HCT116 (cell line): ENCODE data around the gene TAF10. TPM values are rescaled to one million over a fixed set of nuclear protein-coding genes. Genes with fewer than 3 reads are reported as not detected.
A peak's percentile ranks its signal among the peaks of the same experiment; 100 is the strongest.

Source experiments
- ATAC-seq: fragments of 200-7000 bp; cut with Tn5 transposase; 2 replicates; pipeline ENCODE4 v1.9.1; 2020; ENCODE audit warnings: mild to moderate bottlenecking, moderate library complexity
- BruUV-seq: library from RNA; stranded (reverse); fragments of 400-500 nt; replicated peaks from 2 replicates; lab custom pipeline; 2021; lab: Mats Ljungman, UMichigan
- CTCF ChIA-PET: fragments of 300-600 bp; sonication (Branson Sonifier 250); formaldehyde crosslinking; loops from one replicate; lab custom pipeline; 2021; ENCODE audit warnings: antibody characterized with exemption; lab: Charles Lee
- POLR2A ChIA-PET: fragments of 300-600, 350-600 bp; sonication (Branson Sonifier 250); formaldehyde crosslinking; loops from one replicate; lab custom pipeline; 2021; ENCODE audit warnings: antibody characterized with exemption; lab: Charles Lee
- RAD21 ChIA-PET, 2 experiments: fragments of 300-600 bp; sonication (Branson Sonifier 250); formaldehyde crosslinking; loops; one replicate each; lab custom pipeline; 2023; ENCODE audit warnings: low total read pairs in 2 of 2; ENCODE audit not compliant: uncharacterized antibody in 2 of 2, unreplicated experiment in 2 of 2, low non-redundant PET in 1 of 2; lab: Charles Lee
- DNase-seq: peaks from one replicate; pipeline ENCODE4 v3.0.0-alpha.2; 2010; ENCODE audit warnings: low read depth, low spot score
- H2AFZ ChIP-seq: fragments of 200-600 bp; shearing (Covaris generic), sonication (generic); 2 replicates; pipeline ENCODE4 v1.6.1; 2017; ENCODE audit warnings: low read depth, mixed run types, mixed read lengths, antibody characterized with exemption, low read length; ENCODE audit not compliant: poor library complexity, severe bottlenecking
- H3K27ac ChIP-seq: 2 replicates; pipeline ENCODE4 v1.5.1; 2012; ENCODE audit warnings: low read depth, low read length
- H3K27me3 ChIP-seq: fragments of 200-600 bp; sonication (generic); 2 replicates; pipeline ENCODE4 v1.6.1; 2016; ENCODE audit warnings: mixed run types, low read length, mixed read lengths; ENCODE audit not compliant: insufficient read depth
- H3K36me3 ChIP-seq, 2 experiments: fragments of 200-500 bp in 1 of 2; fragments of 200-600 bp in 1 of 2; sonication (Bioruptor generic) in 1 of 2; sonication (generic) in 1 of 2; 2 replicates each; pipeline versions ENCODE4 v1.5.1 to v1.6.1; 2014 to 2016; ENCODE audit warnings: low read length in 2 of 2, inconsistent platforms in 1 of 2, mixed read lengths in 1 of 2, mixed run types in 1 of 2; ENCODE audit not compliant: insufficient read depth in 2 of 2, control insufficient read depth in 1 of 2
- H3K4me1 ChIP-seq, 2 experiments: fragments of 200-600 bp in 1 of 2; sonication (generic) in 1 of 2; 2 replicates each; pipeline versions ENCODE4 v1.5.1 to v1.6.1; 2012 to 2017; ENCODE audit warnings: low read length in 2 of 2, inconsistent platforms in 1 of 2, mild to moderate bottlenecking in 1 of 2, mixed read lengths in 1 of 2, mixed run types in 1 of 2, moderate library complexity in 1 of 2; ENCODE audit not compliant: insufficient read depth in 2 of 2, control insufficient read depth in 1 of 2
- H3K4me2 ChIP-seq: fragments of 200-600 bp; sonication (generic); 2 replicates; pipeline ENCODE4 v1.6.1; 2017; ENCODE audit warnings: mixed run types, low read length, mixed read lengths
- H3K4me3 ChIP-seq, 2 experiments: fragments of 200-600 bp in 1 of 2; sonication (generic) in 1 of 2; replicated peaks in 1 of 2; 2 replicates each; pipeline ENCODE4 v1.5.1; 2011 to 2016; ENCODE audit warnings: low read length in 2 of 2, control low read depth in 1 of 2, low read depth in 1 of 2, mild to moderate bottlenecking in 1 of 2, mixed read lengths in 1 of 2, mixed run types in 1 of 2
- H3K79me2 ChIP-seq: fragments of 200-600 bp; sonication (generic); 2 replicates; pipeline ENCODE4 v1.6.1; 2017; ENCODE audit warnings: mild to moderate bottlenecking, mixed run types, low read length, moderate library complexity, mixed read lengths; ENCODE audit not compliant: insufficient read depth
- H3K9ac ChIP-seq: fragments of 200-600 bp; sonication (generic); 2 replicates; pipeline ENCODE4 v1.6.1; 2016; ENCODE audit warnings: low read length, mixed read lengths
- H3K9me2 ChIP-seq: fragments of 200-600 bp; sonication (generic), shearing (Covaris generic); 2 replicates; pipeline ENCODE4 v1.6.1; 2017; ENCODE audit warnings: mixed run types, mild to moderate bottlenecking, moderate library complexity; ENCODE audit not compliant: insufficient read depth
- H3K9me3 ChIP-seq, 2 experiments: fragments of 200-500 bp in 1 of 2; fragments of 200-600 bp in 1 of 2; sonication (Bioruptor generic) in 1 of 2; sonication (generic) in 1 of 2; 2 replicates each; pipeline ENCODE4 v1.6.1; 2014 to 2017; ENCODE audit warnings: low read length in 2 of 2, mixed read lengths in 2 of 2, inconsistent platforms in 1 of 2, low read depth in 1 of 2, mild to moderate bottlenecking in 1 of 2, mixed run types in 1 of 2, moderate library complexity in 1 of 2; ENCODE audit not compliant: control insufficient read depth in 1 of 2, insufficient read depth in 1 of 2
- H4K20me1 ChIP-seq: fragments of 200-600 bp; sonication (generic), shearing (Covaris generic); 2 replicates; pipeline ENCODE4 v1.6.1; 2017; ENCODE audit warnings: mixed run types, mild to moderate bottlenecking, moderate library complexity; ENCODE audit not compliant: insufficient read depth
- CEBPB ChIP-seq: IDR thresholded peaks from 2 replicates; pipeline ENCODE4 v1.6.1; 2012; ENCODE audit warnings: low read depth
- FOSL1 ChIP-seq: IDR thresholded peaks from 2 replicates; pipeline ENCODE4 v1.6.1; 2012; ENCODE audit warnings: low read depth
- POLR2A ChIP-seq: IDR thresholded peaks from 2 replicates; pipeline ENCODE4 v1.7.0; 2011; ENCODE audit warnings: borderline replicate concordance; ENCODE audit not compliant: insufficient read depth, insufficient read length; ENCODE audit errors: extremely low read depth
- ZFX ChIP-seq: fragments of 450-650 bp; IDR thresholded peaks from 2 replicates; pipeline ENCODE4 v1.6.1; 2017
- intact Hi-C: fragments of 100-400 bp; cut with micrococcal nuclease; formaldehyde crosslinking; loops from 2 replicates; pipeline ENCODE4 v1.10.0; 2022
- total RNA-seq: library from RNA; stranded (reverse); gene quantifications from one replicate; pipeline ENCODE4 v1.2.1, GENCODE V29; 2021; ENCODE audit not compliant: unreplicated experiment
- TF ChIP-seq, protein P1 (sequence below): IDR thresholded peaks from 2 replicates; pipeline ENCODE4 v1.6.1; 2011; ENCODE audit warnings: mild to moderate bottlenecking, low read length, moderate library complexity; ENCODE audit not compliant: insufficient replicate concordance; ENCODE audit errors: extremely low read depth
- TF ChIP-seq, protein P2 (sequence below): IDR thresholded peaks from 2 replicates; pipeline ENCODE4 v1.6.1; 2012; ENCODE audit warnings: low read depth

The TAF10 gene
- total RNA-seq, 1 experiment from 2014 or later, result 151 TPM

DNA sequence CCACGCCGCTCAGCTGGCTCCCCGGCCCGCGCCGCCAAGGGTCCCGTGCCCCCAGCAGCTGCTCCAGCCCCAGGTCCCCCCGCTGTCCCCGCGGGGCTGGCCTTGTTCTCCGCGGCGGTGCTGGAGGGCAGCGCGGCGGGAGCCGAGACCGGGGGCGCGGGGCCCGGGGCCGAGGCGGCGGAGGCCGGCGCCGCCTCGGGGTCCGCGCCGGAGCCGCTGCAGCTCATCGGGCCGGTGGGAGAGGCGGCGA, 128 bp downstream of the TAF10 start:
- POLR2A ChIA-PET, result interaction anchor here (1.0 to 1.2 kb wide), 2 partner anchors 10 to 69 kb away, joined by 4 read pairs; no protein-coding TSS in a partner anchor
- Histone ChIP-seq H3K9me3 (no peaks in the 10 kb centered on the region), H3K4me1 (peaks cover 11 to 36% of the 10 kb centered on the region in 2 experiments; a peak in 3 of 4 replicates), H2AFZ (no peak overlapping the region), H3K9me2 (no peaks in the 10 kb centered on the region), H3K36me3 (peaks cover 21 to 46% of the 10 kb centered on the region in 2 experiments), H3K27ac (peak overlapping the region; percentile 93), H4K20me1 (no peaks in the 10 kb centered on the region), H3K4me2 (peak overlapping the region; percentile 91), H3K4me3 (peak overlapping the region; percentile 71 to 92), H3K9ac (peak overlapping the region; percentile 73), H3K79me2 (peaks cover 36% of the 10 kb centered on the region), H3K27me3 (no peaks in the 10 kb centered on the region)
- RAD21 ChIA-PET, result no interaction called here
- DNase-seq, result no peak
- BruUV-seq, result no TSS peak
- CTCF ChIA-PET, result interaction anchor here (0.6 to 2.1 kb wide), 4 partner anchors 60 to 233 kb away, joined by 4 to 11 read pairs (median 4); partner anchors contain the start of gene MRPL17
- TF ChIP-seq FOSL1 (no peak), ZFX (peak; percentile 71; the same call in 1 of the 2 replicates), CEBPB (no peak), POLR2A (no peak)
- TF ChIP-seq, protein P1, sequence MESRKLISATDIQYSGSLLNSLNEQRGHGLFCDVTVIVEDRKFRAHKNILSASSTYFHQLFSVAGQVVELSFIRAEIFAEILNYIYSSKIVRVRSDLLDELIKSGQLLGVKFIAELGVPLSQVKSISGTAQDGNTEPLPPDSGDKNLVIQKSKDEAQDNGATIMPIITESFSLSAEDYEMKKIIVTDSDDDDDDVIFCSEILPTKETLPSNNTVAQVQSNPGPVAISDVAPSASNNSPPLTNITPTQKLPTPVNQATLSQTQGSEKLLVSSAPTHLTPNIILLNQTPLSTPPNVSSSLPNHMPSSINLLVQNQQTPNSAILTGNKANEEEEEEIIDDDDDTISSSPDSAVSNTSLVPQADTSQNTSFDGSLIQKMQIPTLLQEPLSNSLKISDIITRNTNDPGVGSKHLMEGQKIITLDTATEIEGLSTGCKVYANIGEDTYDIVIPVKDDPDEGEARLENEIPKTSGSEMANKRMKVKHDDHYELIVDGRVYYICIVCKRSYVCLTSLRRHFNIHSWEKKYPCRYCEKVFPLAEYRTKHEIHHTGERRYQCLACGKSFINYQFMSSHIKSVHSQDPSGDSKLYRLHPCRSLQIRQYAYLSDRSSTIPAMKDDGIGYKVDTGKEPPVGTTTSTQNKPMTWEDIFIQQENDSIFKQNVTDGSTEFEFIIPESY, result no peak
- TF ChIP-seq, protein P2, sequence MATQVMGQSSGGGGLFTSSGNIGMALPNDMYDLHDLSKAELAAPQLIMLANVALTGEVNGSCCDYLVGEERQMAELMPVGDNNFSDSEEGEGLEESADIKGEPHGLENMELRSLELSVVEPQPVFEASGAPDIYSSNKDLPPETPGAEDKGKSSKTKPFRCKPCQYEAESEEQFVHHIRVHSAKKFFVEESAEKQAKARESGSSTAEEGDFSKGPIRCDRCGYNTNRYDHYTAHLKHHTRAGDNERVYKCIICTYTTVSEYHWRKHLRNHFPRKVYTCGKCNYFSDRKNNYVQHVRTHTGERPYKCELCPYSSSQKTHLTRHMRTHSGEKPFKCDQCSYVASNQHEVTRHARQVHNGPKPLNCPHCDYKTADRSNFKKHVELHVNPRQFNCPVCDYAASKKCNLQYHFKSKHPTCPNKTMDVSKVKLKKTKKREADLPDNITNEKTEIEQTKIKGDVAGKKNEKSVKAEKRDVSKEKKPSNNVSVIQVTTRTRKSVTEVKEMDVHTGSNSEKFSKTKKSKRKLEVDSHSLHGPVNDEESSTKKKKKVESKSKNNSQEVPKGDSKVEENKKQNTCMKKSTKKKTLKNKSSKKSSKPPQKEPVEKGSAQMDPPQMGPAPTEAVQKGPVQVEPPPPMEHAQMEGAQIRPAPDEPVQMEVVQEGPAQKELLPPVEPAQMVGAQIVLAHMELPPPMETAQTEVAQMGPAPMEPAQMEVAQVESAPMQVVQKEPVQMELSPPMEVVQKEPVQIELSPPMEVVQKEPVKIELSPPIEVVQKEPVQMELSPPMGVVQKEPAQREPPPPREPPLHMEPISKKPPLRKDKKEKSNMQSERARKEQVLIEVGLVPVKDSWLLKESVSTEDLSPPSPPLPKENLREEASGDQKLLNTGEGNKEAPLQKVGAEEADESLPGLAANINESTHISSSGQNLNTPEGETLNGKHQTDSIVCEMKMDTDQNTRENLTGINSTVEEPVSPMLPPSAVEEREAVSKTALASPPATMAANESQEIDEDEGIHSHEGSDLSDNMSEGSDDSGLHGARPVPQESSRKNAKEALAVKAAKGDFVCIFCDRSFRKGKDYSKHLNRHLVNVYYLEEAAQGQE, result no peak
- intact Hi-C loops, result no loop called here
- peak; percentile 26 for ATAC-seq
